Fibroblast of upper back skin (primary cell): Measurements from ENCODE around the gene OGFOD2.

ENCODE experiments used
- DNase-seq: peaks from one replicate; pipeline ENCODE4 v3.0.0-alpha.2; 2013

Gene OGFOD2

DNA sequence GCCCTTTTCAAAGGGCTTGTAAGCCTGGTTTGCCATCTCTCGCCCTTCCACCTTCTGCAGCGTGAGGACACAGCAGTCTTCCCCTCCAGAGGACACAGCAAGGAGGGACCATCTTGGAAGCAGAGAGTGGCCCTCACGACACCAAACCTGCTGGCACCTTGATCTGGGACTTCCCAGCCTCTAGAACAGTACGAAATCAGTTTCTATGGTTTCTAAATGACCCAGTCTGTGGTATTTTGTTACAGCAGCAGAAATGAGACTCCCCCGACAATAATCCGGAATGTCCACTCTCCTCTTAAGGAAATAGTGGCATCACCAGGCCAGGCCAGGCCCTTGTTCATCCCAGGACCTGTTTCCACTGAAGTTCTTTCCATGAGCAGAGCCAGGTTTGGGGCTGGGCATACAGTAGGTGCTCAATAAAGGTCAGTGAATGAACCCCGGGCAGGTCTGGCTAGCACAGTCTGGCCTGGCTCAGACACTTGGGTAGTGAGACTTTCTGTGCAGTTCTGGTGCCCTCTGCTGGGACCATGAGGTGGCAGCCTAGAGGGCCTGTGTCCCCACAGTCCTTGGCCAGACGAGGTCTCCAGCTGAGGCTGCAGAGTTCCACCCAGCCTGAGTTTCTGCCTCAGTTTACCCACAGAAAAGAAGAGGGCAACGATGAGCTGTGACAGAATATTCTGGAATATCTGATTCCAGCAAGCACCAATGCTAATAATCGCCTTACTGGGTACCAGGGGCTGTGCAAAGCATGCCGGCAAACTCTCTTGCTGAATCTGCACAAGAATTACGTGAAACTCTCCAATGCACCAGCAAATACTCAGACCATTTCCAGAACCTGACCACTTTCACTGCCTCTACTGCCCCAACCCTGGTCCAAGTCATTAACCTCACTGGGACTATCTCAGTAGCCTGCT is 22.8 kb upstream of the OGFOD2 start:
- DNase-seq: peak; percentile 67

DNA sequence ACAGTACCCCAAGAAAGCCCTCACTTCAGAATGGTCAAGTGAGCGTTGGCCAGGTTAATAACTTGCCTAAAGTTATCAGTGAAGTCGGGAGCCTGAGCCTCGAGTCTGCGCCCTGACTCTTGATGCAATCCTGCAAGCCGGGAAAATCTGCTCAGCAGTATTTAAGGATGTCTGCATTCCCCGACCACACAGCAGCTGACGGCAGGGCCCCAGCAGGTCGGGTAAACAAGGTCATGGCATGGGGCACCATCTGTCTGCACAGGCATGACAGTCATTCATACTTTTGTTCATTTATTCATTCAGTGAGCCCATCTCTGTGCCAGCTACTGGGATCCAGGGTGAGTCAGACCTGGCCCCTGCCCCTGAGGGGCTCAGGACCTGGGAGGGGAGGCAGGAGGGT is 19.9 kb upstream of the OGFOD2 start:
- DNase-seq: no peak

DNA sequence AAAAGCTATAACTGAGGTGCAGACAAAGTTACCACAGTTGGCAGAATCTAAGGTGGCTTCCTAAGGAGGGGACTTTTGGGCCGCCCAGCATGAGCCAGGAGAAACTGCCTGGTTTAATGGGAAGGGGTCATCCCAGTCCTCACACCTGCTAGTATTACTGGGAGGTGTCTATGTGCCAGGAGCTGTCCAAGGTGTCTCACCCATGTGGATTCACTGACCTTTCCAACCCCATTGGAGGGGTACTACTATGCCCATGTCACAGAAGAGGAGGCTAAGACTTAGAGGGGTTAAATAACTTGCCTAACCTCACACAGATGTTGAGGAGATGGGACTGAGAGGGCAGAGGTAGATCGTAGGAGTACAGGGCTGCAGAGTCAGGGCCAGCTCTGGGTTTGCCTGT is 19.0 kb upstream of the OGFOD2 start:
- no peak for DNase-seq

DNA sequence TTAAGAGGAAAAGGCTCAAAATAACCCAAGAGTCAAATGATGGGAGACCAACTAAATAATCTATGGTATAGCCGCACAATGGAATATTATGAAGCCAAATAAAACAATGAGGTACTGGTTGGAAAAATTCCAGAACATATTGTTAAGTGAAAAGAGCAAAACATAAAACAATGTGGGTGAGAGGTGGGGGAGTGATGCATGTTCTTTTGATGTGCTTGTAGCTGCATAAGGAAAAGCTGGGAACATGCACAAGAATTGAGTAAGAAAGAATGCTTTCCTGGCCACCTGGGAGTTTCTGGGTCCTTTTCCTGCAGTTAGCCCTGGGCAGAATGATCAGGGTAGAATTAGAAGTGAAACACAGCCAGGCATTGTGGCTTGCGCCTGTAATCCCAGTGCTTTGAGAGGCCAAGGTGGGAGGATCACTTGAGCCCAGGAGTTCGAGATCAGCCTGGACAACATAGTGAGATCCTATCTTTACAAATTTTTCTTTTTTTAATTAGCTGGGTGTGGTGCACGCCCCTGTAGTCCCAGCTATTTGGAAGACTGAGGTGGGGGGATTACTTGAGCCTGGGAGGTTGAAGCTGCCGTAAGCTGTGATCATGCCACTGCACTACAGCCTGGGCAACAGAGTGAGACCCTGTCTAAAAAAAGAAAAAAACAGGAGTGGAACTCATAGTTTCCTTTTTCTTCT is 16.7 kb upstream of the OGFOD2 start:
- peak; percentile 42 for DNase-seq

DNA sequence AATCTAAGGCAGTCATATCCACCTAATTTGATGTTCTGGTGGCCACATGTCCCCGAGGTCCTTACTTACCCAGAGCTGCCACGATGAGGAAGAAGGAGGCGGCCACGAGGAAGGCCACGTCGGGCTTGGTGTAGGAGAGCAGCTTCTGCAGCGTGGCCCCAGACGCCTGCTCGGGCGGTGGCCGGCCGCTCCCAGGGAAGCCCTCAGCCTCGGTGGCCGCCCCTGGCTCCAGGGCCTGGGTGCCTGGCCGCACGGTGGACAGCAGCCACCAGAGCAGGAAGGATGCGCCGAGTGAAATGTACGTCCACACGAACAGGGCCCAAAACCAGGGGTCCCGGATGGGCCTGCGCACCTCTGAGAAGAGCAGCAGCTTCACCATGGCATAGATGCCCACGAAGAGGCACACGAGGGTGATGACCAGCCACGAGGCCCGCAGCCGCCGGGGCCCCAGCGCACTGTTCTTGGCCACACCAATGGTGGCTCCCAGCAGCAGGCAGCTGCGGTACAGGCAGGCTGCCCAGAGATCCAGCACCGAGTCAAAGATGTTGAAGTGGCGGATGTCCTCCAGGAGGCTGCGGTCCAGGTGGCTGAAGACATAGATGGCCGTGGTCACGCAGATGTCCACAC is 15.4 kb upstream of the OGFOD2 start:
- no peak for DNase-seq

DNA sequence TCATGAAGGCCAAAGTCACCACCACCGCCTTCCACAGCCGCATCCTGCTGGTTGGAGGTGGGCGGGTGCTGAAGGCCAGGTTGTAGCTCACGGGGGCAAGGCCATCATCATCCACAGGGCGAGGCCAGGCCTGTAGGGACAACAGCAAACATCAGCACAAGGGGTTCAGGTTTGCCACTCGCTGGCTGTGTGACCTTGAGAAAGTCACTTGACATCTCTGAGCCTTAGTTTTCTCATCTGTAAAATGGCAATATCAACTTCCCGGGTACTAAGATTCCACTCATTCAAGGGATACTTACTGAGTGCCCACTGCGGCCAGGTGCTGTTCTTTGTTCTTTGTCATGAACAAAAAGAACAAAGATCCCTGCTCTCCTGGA is 14.9 kb upstream of the OGFOD2 start:
- DNase-seq: no peak

DNA sequence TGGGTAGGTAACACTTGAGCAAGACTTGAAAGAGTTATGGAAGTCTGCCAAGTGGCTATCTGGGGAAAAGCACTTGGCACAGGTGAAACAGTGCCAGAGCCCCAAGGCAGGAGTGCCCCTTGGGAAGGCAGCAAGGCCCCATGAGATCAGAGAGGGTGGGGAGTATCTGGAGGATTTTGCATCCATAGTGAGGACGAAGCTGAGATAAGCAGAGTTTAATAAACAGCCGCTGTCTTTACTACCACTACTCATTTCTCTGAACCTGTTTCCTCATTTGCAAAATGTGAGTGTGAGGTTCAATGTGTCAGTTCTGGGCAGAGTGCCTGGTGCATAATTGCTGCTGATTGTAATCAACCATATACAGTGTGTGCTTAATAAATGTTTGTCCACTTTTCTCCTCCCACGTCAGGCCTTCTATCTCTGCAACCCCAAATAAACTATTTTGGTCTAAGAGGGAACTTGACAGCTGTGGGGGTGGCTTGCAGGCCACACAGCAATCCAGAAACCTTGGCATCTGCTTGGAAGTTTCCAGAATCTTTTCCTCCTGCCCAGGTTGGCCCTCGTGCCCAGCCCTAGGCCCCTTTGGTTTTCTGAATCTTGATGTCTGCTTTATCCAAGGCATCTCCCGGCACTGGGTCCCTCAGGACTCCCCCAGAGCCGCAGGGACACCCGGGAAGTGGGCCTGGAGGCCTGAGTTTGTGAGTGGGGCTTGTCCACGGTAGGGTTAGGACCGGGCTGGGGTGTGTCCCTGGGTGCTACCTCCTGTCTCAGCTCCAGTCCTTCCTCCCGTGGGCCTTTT is 13.3 kb upstream of the OGFOD2 start:
- no peak for DNase-seq

DNA sequence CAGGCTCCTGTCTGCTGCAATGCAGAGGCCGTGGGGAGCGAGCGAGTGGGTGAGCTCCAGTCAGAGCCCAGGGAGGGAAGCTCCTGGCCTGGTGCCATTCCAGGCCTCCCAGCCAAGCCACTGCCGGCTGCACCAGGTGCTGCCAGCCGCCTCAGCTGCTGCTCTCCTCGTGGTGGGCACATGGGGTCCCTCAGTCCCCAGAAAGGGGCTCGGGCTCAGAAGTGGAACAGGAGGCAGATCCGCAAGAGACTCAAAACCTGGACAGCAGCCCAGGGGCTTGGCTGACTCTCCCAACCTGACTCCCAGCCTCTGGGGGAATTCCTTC is 11.1 kb upstream of the OGFOD2 start:
- DNase-seq: no peak

DNA sequence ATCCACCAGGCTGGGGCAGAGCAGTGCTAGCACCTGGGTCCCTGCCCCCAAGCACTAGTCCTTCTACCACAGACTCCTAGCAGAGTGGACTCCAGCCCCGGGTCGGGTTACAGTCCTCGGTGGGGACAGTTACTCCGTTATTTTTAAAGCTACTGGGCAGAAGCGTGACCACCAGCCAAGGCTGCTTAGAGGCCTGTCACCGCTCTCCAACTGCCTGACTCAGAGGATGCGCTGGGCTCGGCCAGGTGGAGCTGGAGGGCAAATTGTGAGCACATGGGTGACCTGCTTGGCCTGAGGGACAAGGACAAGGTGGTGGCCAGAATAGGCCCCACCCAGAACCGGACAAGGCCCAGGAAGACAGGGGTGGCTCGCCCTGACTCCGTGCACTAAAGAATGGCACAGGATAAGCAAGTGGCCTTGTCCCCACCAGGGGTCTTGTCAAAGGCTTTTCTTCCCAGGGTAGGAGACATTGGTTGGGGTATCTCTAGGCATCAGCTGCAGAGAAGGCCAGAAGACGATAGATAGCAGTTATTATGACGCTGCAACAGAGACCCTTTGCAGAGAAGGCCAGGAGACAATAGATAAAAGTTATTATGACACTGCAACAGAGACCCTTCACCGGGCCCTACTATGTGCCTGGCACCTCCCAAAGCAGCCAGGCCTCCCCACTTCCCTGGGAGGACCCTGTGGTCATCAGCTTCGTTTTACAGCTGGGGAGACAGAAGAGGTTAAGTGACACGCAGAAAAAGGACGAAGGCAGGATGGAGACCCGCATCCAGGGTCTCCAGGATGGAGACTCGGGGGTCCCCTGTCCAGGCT is 10.4 kb upstream of the OGFOD2 start:
- DNase-seq: no peak

DNA sequence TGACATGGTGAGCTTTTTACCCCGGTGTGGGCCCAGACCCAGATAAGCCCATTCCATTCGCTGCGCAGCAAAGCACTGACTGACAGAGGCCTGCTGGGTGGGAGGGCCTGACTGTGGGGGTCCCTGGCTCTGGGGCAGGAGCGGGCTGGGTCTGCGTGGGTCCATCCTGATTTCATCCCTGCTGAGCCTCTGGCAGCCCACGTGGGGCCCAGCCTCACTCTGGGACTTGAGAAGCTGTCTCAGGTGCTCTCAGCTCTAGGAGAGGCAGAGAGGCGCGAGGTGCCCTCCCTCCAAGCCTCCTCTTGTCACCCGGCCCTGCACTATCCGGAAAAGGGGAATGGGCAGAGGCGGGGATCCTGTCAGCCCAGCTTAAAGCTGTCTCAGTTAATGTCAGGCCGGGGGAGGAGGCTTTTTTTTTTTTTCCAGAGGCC is 9.7 kb upstream of the OGFOD2 start:
- no peak for DNase-seq

DNA sequence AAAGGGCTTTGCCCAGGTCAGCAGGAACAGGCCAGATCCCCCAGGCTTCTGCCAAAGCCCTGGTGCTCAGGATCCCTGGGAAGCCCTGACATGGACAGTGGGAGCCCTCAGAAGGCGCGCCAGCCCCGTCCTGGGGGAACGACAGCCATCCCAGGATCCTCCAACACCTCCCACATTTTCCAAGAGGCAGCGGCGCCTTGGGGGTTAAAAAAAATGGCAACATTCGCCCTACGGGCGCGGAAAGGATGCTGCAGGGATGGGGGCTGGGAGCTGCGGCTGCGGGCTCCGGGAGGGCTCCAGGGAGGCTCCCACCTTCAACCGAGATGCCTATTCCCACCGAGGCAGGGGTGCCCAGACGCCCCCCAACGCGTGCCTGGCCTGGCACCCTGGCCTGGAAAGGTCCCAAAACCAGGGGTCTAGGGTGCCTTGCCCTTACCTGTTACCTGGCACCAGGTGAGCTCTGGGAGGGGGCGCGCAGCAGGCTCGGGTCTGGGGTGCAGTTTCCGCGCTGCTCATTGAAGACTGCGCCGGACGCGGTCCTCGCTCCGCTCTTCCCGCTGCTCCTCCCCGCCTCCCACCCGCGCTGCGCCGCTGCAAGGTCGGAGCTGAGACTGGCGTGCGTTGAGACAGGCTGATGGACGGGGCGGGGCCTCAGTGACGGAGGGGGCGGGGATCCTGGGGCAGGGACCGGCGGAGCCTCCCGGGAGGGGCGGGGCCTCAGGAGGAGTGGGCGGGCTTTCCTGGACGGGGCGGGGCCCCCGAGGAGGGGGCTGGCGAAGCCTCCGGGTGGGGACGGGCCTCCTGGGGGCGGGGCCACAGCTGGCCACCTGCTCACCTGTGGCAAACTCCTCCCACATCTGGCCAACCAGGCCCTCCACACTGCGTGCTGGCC is 8.9 kb upstream of the OGFOD2 start, which contains the start of gene ABCB9:
TSS of gene ABCB9 (minus strand) at position 613 of the 892 bp plus-strand sequence. CDS start 6,228 bp downstream, outside the sequence.
- peak; percentile 87 for DNase-seq

DNA sequence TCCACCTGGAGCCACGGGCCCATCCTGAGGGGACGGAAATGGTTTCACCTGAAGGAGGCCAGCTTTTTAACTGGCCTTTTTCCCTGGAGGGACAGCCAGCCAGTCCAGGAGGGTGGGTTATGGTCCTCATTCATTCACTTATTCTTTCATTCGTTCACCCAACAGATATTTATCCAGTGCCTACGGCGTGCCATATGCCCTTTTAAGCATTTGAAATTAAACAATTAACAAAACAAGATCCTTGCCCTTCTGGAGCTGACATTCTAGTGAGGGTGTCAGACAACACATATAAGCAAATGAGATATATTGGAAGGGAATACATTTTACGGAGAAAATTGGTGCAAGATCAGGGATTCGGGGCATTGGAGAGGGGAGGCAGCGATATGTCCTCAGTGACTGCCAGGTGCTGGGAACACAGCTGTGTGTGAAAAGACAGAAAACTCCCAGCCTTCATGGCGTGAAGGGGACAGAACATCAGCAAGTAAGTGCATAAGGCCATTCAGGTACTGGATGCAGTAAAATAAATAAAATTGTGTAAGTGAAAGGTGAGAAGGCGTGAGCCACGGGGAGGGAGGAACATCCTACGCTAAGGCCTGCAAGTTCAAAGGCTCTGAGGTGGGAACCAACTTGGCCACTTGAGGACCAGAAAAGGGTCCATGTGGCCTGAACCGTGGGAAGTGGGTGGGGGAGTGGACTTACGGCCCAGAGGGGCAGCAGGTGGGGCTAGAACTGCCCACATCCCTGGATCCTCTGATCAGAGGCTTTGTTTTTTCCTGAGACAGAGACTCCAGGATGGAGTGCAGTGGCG is 8.1 kb upstream of the OGFOD2 start:
- no peak for DNase-seq

DNA sequence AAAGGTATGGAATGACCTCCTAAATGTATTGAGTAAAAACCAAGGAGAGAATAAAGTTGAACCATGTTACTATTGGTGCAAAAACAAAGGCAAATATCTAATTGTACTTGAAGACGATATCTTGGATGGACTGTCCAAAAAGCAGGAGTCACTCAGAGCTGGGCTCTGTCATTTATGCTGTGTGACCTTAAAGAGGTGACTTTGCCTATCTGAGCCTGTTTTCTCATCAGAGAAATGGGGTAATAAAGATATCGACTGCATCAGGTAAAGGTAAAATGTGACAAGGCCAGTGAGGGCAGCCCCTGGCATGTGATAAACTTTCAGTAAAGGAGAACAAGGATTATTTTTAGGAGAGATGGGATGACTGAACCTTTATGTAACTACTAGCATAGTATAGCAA is 6.9 kb upstream of the OGFOD2 start:
- DNase-seq: no peak

DNA sequence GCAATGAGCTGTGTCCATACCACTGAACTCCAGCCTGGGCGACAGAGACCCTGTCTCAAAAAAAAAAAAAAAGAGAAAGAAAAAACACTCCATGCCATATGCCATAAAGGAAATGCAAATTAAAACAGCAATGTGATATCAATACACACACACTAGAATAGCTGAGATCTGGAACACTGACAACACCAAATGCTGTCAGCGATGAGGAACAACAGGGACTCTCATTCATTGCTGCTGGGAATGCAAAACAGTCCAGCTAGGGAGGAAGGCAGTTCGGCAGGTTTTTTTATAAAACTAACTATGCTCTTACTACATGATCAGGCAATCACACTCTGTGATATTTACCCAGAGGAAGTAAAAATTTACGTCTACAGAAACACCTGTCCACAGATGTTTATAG is 5.4 kb upstream of the OGFOD2 start:
- DNase-seq: no peak

DNA sequence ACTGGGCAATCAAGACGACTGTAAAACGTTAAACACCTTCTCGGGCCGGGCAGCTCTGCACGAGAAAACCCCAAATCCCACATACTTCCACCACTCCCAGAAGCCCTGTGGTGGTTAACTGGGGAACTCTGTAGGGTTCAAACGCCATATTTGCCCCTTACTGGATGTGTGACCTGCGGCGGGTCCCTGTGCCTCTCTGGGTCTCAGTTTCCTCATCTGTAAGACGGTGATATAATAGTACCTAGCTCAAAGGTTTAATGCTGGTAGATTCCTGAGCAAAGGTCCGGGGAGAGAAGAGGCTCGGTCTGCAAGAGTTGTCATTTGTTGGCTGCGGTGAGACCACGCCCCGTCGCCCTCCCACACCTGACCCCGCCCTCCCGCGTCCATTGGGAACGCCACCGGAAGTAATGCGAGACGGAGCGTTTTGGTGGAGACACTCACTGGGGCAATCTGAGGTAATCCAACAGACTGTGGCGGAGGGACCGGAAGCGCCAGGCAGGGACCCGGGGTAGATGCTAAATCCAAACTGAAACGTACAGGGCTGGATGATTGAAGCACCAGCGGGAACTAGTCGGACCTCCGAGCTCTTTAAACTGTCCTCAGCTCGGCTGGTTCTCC is 661 bp upstream of the OGFOD2 start:
- DNase-seq: peak; percentile 98

DNA sequence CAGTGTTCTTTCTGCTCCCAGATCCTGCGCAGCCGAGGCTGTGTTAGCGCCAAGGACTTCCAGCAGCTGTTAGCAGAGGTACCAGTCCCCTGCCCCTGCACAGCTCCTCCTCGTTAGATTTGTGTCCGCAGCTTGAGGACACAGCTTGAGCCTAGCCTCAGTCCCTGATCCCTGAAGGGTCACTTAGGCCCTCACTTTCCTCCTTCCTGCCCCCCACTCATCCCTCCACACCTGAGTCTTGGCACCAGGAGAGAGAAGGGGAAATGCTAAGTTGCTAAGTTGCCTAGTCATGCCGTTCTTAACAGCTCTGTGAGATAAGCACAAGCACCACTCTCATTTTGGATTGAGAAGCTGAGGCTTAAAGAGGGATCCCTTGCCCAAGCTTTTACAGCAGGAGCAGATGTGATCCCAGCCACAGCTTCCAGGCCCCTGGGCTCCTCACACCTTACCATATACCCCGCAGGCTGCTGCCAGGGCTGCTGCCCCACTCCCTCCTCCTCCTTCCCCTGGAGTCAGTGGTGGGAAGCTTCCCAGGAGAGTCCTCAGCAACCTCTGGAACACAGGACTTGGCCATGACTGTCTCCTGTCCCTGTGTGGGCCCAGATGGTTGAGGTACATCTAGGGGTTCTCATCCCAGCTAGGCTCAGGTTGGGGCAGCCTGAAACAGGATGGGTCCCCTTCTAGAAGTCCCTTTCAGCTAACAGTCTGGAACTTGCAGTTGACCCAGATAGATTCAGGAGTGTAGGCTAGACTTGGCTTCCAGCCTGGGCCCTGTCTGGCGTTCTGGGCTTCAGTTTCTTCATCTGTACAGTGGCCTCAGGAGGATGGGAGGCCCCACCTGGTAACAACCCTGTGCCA is 975 bp downstream of the OGFOD2 start:
- no peak for DNase-seq

DNA sequence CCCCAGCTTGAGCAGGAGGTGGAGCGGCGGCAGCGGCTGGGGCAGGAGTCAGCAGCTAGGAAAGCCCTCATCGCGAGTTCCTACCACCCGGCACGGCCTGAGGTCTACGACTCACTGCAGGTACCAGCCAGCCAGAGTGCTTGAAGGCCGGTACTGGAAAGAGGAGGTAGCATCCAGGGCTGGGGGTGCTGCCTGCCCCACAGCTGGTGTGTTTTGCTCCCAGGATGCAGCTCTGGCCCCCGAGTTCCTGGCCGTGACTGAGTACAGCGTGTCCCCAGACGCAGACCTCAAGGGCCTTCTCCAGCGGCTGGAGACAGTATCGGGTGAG is 1.6 kb downstream of the OGFOD2 start:
- no peak for DNase-seq

DNA sequence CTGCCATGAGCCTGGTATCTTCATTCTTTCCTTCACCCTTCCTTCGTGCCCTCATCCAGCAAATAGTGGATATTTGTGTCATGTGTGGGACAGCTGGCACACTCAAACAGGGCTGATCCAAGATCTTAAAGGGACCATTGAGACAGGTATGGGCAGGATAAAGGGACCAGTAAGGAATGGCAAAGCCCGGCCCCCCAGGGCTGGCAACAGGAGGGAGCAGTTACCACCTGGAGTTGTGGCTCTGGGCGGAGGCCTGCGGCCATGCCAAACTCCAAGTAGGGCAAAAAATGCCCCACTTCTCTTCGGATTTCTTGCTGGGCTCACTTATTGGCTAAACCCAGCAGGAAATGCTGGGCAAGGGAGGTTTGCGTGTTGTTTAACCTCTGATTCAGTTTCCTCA is 2.1 kb downstream of the OGFOD2 start:
- no peak for DNase-seq
